ENCODE results near the gene NFIA.

NFIA gene

GRCh38 chr1:61247051-61247825 is 164.9 kb downstream of the NFIA start:
- Histone ChIP-seq H3K9me2 (replicated peaks; ENCODE audit: low read depth, low read length) (no peaks in the 10 kb centered on the region), H3K79me2 (ENCODE audit: insufficient read depth, low read length) (no peaks in the 10 kb centered on the region), H3K27me3 (ENCODE audit: insufficient read depth, low read length, poor library complexity, severe bottlenecking) (no peaks in the 10 kb centered on the region), H3F3A (ENCODE audit: low read depth) (no peaks in the 10 kb centered on the region), H3K9ac (ENCODE audit: low read depth, low read length, poor library complexity, severe bottlenecking) (no peak overlapping the region), H3K4me1 (ENCODE audit: insufficient read depth, low read length, poor library complexity, severe bottlenecking) (peaks cover 12% of the 10 kb centered on the region), H3K4me2 (ENCODE audit: low read depth, low read length, poor library complexity, severe bottlenecking) (no peak overlapping the region), H3K4me3 (ENCODE audit: low read length, poor library complexity, severe bottlenecking) (no peak overlapping the region), H3K36me3 (ENCODE audit: insufficient read depth, low read length) (no peaks in the 10 kb centered on the region), H4K20me1 (ENCODE audit: insufficient read depth, low read length, poor library complexity, severe bottlenecking) (no peaks in the 10 kb centered on the region), H2AFZ (ENCODE audit: low read length) (no peak overlapping the region), H3K9me3 (ENCODE audit: insufficient read depth, low read depth, low read length) (no peaks in the 10 kb centered on the region)
- no peak for TF ChIP-seq CTCF (conservative IDR thresholded peaks at IDR 0.05; ENCODE audit: low read length)
- TF ChIP-seq EZH2phosphoT487 (IDR thresholded peaks at IDR 0.05; ENCODE audit: borderline replicate concordance) = no peak

- no peaks in the 10 kb centered on the region for H3K27me3 ChIP-seq (ENCODE audit: insufficient read depth, low read length, poor library complexity, severe bottlenecking)
- H4K20me1 ChIP-seq (ENCODE audit: insufficient read depth, low read length, poor library complexity, severe bottlenecking) = no peaks in the 10 kb centered on the region
- H2AFZ ChIP-seq (ENCODE audit: low read length) = no peak overlapping the region
- H3F3A ChIP-seq (ENCODE audit: low read depth) = no peaks in the 10 kb centered on the region
- no peak for TF ChIP-seq EZH2phosphoT487 (IDR thresholded peaks at IDR 0.05; ENCODE audit: borderline replicate concordance)
- TF ChIP-seq CTCF (conservative IDR thresholded peaks at IDR 0.05; ENCODE audit: low read length) = no peak
- no peaks in the 10 kb centered on the region for H3K9me2 ChIP-seq (replicated peaks; ENCODE audit: low read depth, low read length)
- no peak overlapping the region for H3K4me2 ChIP-seq (ENCODE audit: low read depth, low read length, poor library complexity, severe bottlenecking)
- H3K36me3 ChIP-seq (ENCODE audit: insufficient read depth, low read length) = no peaks in the 10 kb centered on the region
- H3K4me3 ChIP-seq (ENCODE audit: low read length, poor library complexity, severe bottlenecking) = no peak overlapping the region
- H3K9ac ChIP-seq (ENCODE audit: low read depth, low read length, poor library complexity, severe bottlenecking) = no peak overlapping the region
- peaks cover 13% of the 10 kb centered on the region for H3K4me1 ChIP-seq (ENCODE audit: insufficient read depth, low read length, poor library complexity, severe bottlenecking)
- no peaks in the 10 kb centered on the region for H3K9me3 ChIP-seq (ENCODE audit: insufficient read depth, low read depth, low read length)
- H3K79me2 ChIP-seq (ENCODE audit: insufficient read depth, low read length) = no peaks in the 10 kb centered on the region
Measured at GRCh38 chr1:61247881-61248752, 165.8 kb downstream of the NFIA start.

GRCh38 chr1:61250933-61251332 is 168.6 kb downstream of the NFIA start:
- Histone ChIP-seq H3K9me2 (replicated peaks; ENCODE audit: low read depth, low read length) (no peaks in the 10 kb centered on the region), H3F3A (ENCODE audit: low read depth) (no peaks in the 10 kb centered on the region), H3K4me2 (ENCODE audit: low read depth, low read length, poor library complexity, severe bottlenecking) (no peak overlapping the region), H3K4me3 (ENCODE audit: low read length, poor library complexity, severe bottlenecking) (no peak overlapping the region), H3K27me3 (ENCODE audit: insufficient read depth, low read length, poor library complexity, severe bottlenecking) (no peaks in the 10 kb centered on the region), H3K9ac (ENCODE audit: low read depth, low read length, poor library complexity, severe bottlenecking) (no peak overlapping the region), H4K20me1 (ENCODE audit: insufficient read depth, low read length, poor library complexity, severe bottlenecking) (no peaks in the 10 kb centered on the region), H3K79me2 (ENCODE audit: insufficient read depth, low read length) (no peaks in the 10 kb centered on the region), H3K36me3 (ENCODE audit: insufficient read depth, low read length) (no peaks in the 10 kb centered on the region), H3K4me1 (ENCODE audit: insufficient read depth, low read length, poor library complexity, severe bottlenecking) (peaks cover 29% of the 10 kb centered on the region), H2AFZ (ENCODE audit: low read length) (no peak overlapping the region), H3K9me3 (ENCODE audit: insufficient read depth, low read depth, low read length) (no peaks in the 10 kb centered on the region)
- TF ChIP-seq EZH2phosphoT487 (IDR thresholded peaks at IDR 0.05; ENCODE audit: borderline replicate concordance) (no peak), CTCF (conservative IDR thresholded peaks at IDR 0.05; ENCODE audit: low read length) (no peak)

Data from Loucy (cell line).